Measurements from ENCODE around the gene HERC2. TPM values are rescaled to one million over a fixed set of nuclear protein-coding genes. Genes with fewer than 3 reads are reported as not detected.

HERC2 gene
- total and polyA plus RNA-seq, 2 of the 8 experiments (the other 6 are each of a cell fraction or from before 2014, with no cell fraction given), result 83.0 to 88.7 TPM

DNA sequence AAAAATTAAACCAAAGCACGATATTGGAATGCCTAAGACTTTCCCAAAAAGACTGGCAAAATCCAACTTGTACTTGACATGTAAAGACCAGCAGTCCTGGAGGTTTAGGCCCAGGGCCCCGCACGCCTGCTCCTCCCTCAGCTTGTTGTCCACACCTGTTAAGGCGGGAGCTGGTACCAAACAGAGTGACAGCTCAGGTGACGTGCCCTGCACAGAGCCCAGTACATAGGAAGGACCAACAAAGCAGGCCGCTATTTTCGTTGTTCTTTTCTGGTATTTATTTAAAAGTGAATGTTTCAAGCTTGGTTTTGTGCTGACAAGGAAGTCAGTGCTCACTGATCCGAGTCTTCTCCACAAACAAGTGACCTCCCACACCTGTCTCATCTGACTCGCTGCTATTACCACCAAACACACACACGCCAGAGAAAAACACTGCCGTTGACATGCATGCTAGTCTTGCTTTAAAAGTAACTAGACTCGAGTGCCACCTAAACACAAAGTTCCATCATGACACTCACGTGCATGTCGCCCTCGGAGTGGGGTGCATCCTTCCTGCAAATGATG is 50.2 kb downstream of the HERC2 start:
- no peaks in the 10 kb centered on the region for H3K23me2 ChIP-seq (ENCODE audit: low read depth, low read length)
- POLR2A ChIA-PET (ENCODE audit: partially characterized antibody), result no interaction called here
- no peak overlapping the region for H3K56ac ChIP-seq (replicated peaks; ENCODE audit: insufficient read length, low read depth, low read length)
- no peak overlapping the region for H2AK5ac ChIP-seq (ENCODE audit: low read depth, low read length)
- H3K79me2 ChIP-seq (ENCODE audit: control insufficient read depth in 1 of 2, insufficient read depth in 2 of 2, low read length in 2 of 2), result peaks cover 0 to 7% of the 10 kb centered on the region in 2 experiments; a peak in 1 of 4 replicates
- no peak overlapping the region for H3K4me3 ChIP-seq (ENCODE audit: extremely low read depth in 1 of 4, insufficient read depth in 2 of 4, low read depth in 3 of 4, low read length in 4 of 4)
- H2BK5ac ChIP-seq (ENCODE audit: low read depth, low read length), result no peak overlapping the region
- H3K23ac ChIP-seq (ENCODE audit: insufficient read length), result no peak overlapping the region
- no peak overlapping the region for H2BK20ac ChIP-seq (ENCODE audit: low read length)
- H3K4ac ChIP-seq (replicated peaks; ENCODE audit: insufficient read length, low read depth, low read length), result no peak overlapping the region
- no peak overlapping the region for H3K14ac ChIP-seq (ENCODE audit: insufficient read length)
- peaks cover 0 to 6% of the 10 kb centered on the region in 2 experiments for H4K20me1 ChIP-seq (replicated peaks in 1 of 2; ENCODE audit: control insufficient read depth in 1 of 2, insufficient read depth in 2 of 2, low read length in 2 of 2)
- CTCF ChIA-PET (ENCODE audit: partially characterized antibody), result interaction anchor here (0.9 kb wide), 1 partner anchor 43 kb away, joined by 3 read pairs; no protein-coding TSS in a partner anchor
- H2AFZ ChIP-seq (ENCODE audit: low read length), result no peak overlapping the region
- H3K4me1 ChIP-seq (replicated peaks in 1 of 4; ENCODE audit: control insufficient read depth in 3 of 4, insufficient read depth in 4 of 4, low read length in 3 of 4), result no peaks in the 10 kb centered on the region; a peak in 1 of 7 replicates
- no peak overlapping the region for H4K8ac ChIP-seq (ENCODE audit: extremely low read depth, insufficient read depth, low read length)
- H3K36me3 ChIP-seq (ENCODE audit: control insufficient read depth in 2 of 4, insufficient read depth in 4 of 4, low read length in 3 of 4), result peaks cover 8 to 49% (median 30%) of the 10 kb centered on the region in 4 experiments
- no peak overlapping the region for H3K27ac ChIP-seq (ENCODE audit: low read depth, low read length)
- no peak overlapping the region for H2BK15ac ChIP-seq (ENCODE audit: low read length)
- H3K79me1 ChIP-seq (ENCODE audit: low read depth, low read length), result no peaks in the 10 kb centered on the region
- no peak for DNase-seq (ENCODE audit: low read depth in 1 of 2, low spot score in 2 of 2)
- H3K4me2 ChIP-seq (ENCODE audit: insufficient read depth in 1 of 2, low read depth in 2 of 2, low read length in 2 of 2), result no peak overlapping the region
- TF ChIP-seq RBBP5 (IDR thresholded peaks at IDR 0.05; ENCODE audit: borderline replicate concordance, low read depth, low read length), result no peak
- TF ChIP-seq SIRT6 (IDR thresholded peaks at IDR 0.05; ENCODE audit: low read length), result no peak
- TF ChIP-seq CBX8 (IDR thresholded peaks at IDR 0.05; ENCODE audit: borderline replicate concordance, low read depth, low read length), result no peak
- TF ChIP-seq USF2 (IDR thresholded peaks at IDR 0.05; ENCODE audit: low read length), result no peak
- TF ChIP-seq GABPA (IDR thresholded peaks at IDR 0.05; ENCODE audit: borderline replicate concordance, insufficient read depth, low read length), result no peak
- TF ChIP-seq CTBP2 (IDR thresholded peaks at IDR 0.05; ENCODE audit: borderline replicate concordance, insufficient read depth, insufficient read length, low read length), result no peak
- TF ChIP-seq BRCA1 (IDR thresholded peaks at IDR 0.05; ENCODE audit: low read depth, low read length), result no peak
- TF ChIP-seq, protein P1, sequence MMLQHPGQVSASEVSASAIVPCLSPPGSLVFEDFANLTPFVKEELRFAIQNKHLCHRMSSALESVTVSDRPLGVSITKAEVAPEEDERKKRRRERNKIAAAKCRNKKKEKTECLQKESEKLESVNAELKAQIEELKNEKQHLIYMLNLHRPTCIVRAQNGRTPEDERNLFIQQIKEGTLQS (IDR thresholded peaks at IDR 0.05; ENCODE audit: insufficient read depth, low read depth, low read length), result no peak
- TF ChIP-seq TAF1 (IDR thresholded peaks at IDR 0.05; ENCODE audit: low read depth, low read length), result no peak
- TF ChIP-seq RXRA (IDR thresholded peaks at IDR 0.05; ENCODE audit: insufficient read depth, low read depth, low read length), result no peak
- TF ChIP-seq YY1 (IDR thresholded peaks at IDR 0.05; ENCODE audit: low read depth, low read length), result no peak
- H4K5ac ChIP-seq (ENCODE audit: insufficient read length, low read depth, low read length), result no peak overlapping the region
- WGBS, 2 experiments (ENCODE audit: extremely low coverage in 1 of 2, insufficient coverage in 1 of 2, insufficient read length in 1 of 2, insufficient replicate concordance in 2 of 2, low coverage in 1 of 2, low lambda C conversion rate in 2 of 2, missing lambda C conversion rate in 1 of 2), result 93% methylated on average over 15 of the region's 15 CpGs; no CpG with 5 or more reads in 1 of the 2 experiments
- H3K27me3 ChIP-seq (replicated peaks in 1 of 4; ENCODE audit: control insufficient read depth in 3 of 4, extremely low read depth in 1 of 4, insufficient read depth in 3 of 4, low read length in 3 of 4), result no peaks in the 10 kb centered on the region
- no peaks in the 10 kb centered on the region for H3K9me3 ChIP-seq (ENCODE audit: insufficient read depth in 2 of 2, low read depth in 1 of 2, low read length in 1 of 2)
- FAIRE-seq, result no peak
- H4K91ac ChIP-seq (replicated peaks; ENCODE audit: insufficient read length, low read length), result no peak overlapping the region
- H3K18ac ChIP-seq (ENCODE audit: extremely low read depth, low read length), result no peak overlapping the region
- no peak overlapping the region for H2BK120ac ChIP-seq (replicated peaks; ENCODE audit: low read depth, low read length)
- no peak overlapping the region for H3K9ac ChIP-seq (replicated peaks in 1 of 4; ENCODE audit: extremely low read depth in 1 of 4, low read depth in 3 of 4, low read length in 3 of 4)
- no peak overlapping the region for H2BK12ac ChIP-seq (ENCODE audit: low read depth, low read length)
